MM.1S (cell line): ENCODE measurements around the gene GSG1.
"Not testable (repeated sequence)": the region's sequence is repeated elsewhere in the genome, so short reads cannot be mapped to it uniquely, and the experiment has no call there.

Experiments
- DNase-seq: peaks from one replicate; pipeline ENCODE4 v3.0.0-alpha.2; 2015
- H2AFZ ChIP-seq: fragments of 300-600 bp; sonication (generic); 2 replicates; pipeline ENCODE4 v1.6.0; 2016; ENCODE audit warnings: antibody characterized with exemption, low read length
- H3F3A ChIP-seq: fragments of 300-600 bp; sonication (generic); 2 replicates; pipeline ENCODE4 v1.6.1; 2016; ENCODE audit warnings: mild to moderate bottlenecking, antibody characterized with exemption, low read length, moderate library complexity, mixed read lengths; ENCODE audit not compliant: insufficient read depth
- H3K27ac ChIP-seq: fragments of 300-600 bp; sonication (generic); 2 replicates; pipeline ENCODE4 v1.5.1; 2016; ENCODE audit warnings: mild to moderate bottlenecking, low read length
- H3K27me3 ChIP-seq: fragments of 300-600 bp; sonication (generic); replicated peaks from 2 replicates; pipeline ENCODE4 v1.6.0; 2016; ENCODE audit warnings: low read length; ENCODE audit not compliant: insufficient read depth
- H3K36me3 ChIP-seq: fragments of 300-600 bp; sonication (generic); replicated peaks from 2 replicates; pipeline ENCODE4 v1.6.1; 2016; ENCODE audit warnings: mild to moderate bottlenecking, low read length, mixed read lengths; ENCODE audit not compliant: insufficient read depth
- H3K4me1 ChIP-seq: fragments of 300-600 bp; sonication (generic); 2 replicates; pipeline ENCODE4 v1.6.1; 2016; ENCODE audit warnings: low read length, mixed read lengths
- H3K4me2 ChIP-seq: fragments of 300-600 bp; sonication (generic); 2 replicates; pipeline ENCODE4 v1.6.0; 2016; ENCODE audit warnings: low read depth, low read length
- H3K4me3 ChIP-seq: fragments of 300-600 bp; sonication (generic); 2 replicates; pipeline ENCODE4 v1.5.1; 2016; ENCODE audit warnings: low read length, mixed read lengths
- H3K79me2 ChIP-seq: fragments of 300-600 bp; sonication (generic); 2 replicates; pipeline ENCODE4 v1.6.1; 2016; ENCODE audit warnings: mixed run types, low read length, mixed read lengths
- H3K9ac ChIP-seq: fragments of 300-600 bp; sonication (generic); 2 replicates; pipeline ENCODE4 v1.6.1; 2016; ENCODE audit warnings: low read length, mixed read lengths
- H3K9me2 ChIP-seq: fragments of 300-600 bp; sonication (generic); replicated peaks from 2 replicates; pipeline ENCODE4 v1.6.1; 2016; ENCODE audit warnings: mild to moderate bottlenecking, low read length, mixed read lengths; ENCODE audit not compliant: insufficient read depth
- H3K9me3 ChIP-seq: fragments of 300-600 bp; sonication (generic); replicated peaks from 2 replicates; pipeline ENCODE4 v1.6.1; 2016; ENCODE audit warnings: mild to moderate bottlenecking, low read length, mixed read lengths; ENCODE audit not compliant: insufficient read depth
- H4K20me1 ChIP-seq: fragments of 300-600 bp; sonication (generic); 2 replicates; pipeline ENCODE4 v1.6.1; 2016; ENCODE audit warnings: mild to moderate bottlenecking, low read length, moderate library complexity, mixed read lengths; ENCODE audit not compliant: insufficient read depth
- CTCF ChIP-seq: fragments of 300-600 bp; sonication (generic); IDR thresholded peaks from 2 replicates; pipeline ENCODE4 v1.5.1; 2016; ENCODE audit warnings: antibody characterized with exemption, low read length, mixed read lengths
- EZH2 ChIP-seq: fragments of 300-600 bp; sonication (generic); optimal IDR thresholded peaks from 2 replicates; pipeline ENCODE3; 2017; ENCODE audit warnings: low read depth, mild to moderate bottlenecking, antibody characterized with exemption, low read length, mixed read lengths
- EZH2phosphoT487 ChIP-seq: fragments of 300-600 bp; sonication (generic); IDR thresholded peaks from 2 replicates; pipeline ENCODE4 v1.6.1; 2018; ENCODE audit warnings: antibody characterized with exemption, low read length

The GSG1 gene

GRCh38 chr12:13036881-13037280 is 66.6 kb downstream of the GSG1 start:
- Histone ChIP-seq H4K20me1 (no peaks in the 10 kb centered on the region), H3F3A (no peaks in the 10 kb centered on the region), H3K36me3 (no peaks in the 10 kb centered on the region), H3K9me3 (no peaks in the 10 kb centered on the region), H3K4me3 (no peak overlapping the region), H3K9ac (no peak overlapping the region), H3K4me2 (no peak overlapping the region), H2AFZ (no peak overlapping the region), H3K9me2 (no peaks in the 10 kb centered on the region), H3K27me3 (no peaks in the 10 kb centered on the region), H3K4me1 (no peaks in the 10 kb centered on the region), H3K79me2 (no peaks in the 10 kb centered on the region), H3K27ac (no peak overlapping the region)
- TF ChIP-seq CTCF (no peak), EZH2phosphoT487 (no peak), EZH2 (no peak)
- DNase-seq: no peak

GRCh38 chr12:13035335-13035734 is 68.1 kb downstream of the GSG1 start:
- not testable (repeated sequence) for H3K9me2 ChIP-seq, H3K9ac ChIP-seq, H2AFZ ChIP-seq, H3K9me3 ChIP-seq, H3K4me1 ChIP-seq, H3K79me2 ChIP-seq, H3F3A ChIP-seq, H3K36me3 ChIP-seq, DNase-seq, H3K4me3 ChIP-seq, H3K4me2 ChIP-seq, H4K20me1 ChIP-seq, H3K27ac ChIP-seq, H3K27me3 ChIP-seq
